ENCODE data around the gene GDNF. TPM values are rescaled to one million over a fixed set of nuclear protein-coding genes. Genes with fewer than 3 reads are reported as not detected.
A peak's percentile ranks its signal among the peaks of the same experiment; 100 is the strongest.
"Not testable (repeated sequence)": the region's sequence is repeated elsewhere in the genome, so short reads cannot be mapped to it uniquely, and the experiment has no call there.

GDNF gene, protein sequence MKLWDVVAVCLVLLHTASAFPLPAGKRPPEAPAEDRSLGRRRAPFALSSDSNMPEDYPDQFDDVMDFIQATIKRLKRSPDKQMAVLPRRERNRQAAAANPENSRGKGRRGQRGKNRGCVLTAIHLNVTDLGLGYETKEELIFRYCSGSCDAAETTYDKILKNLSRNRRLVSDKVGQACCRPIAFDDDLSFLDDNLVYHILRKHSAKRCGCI
- polyA plus RNA-seq (2013, experiment 1 of 2; ENCODE audit: insufficient read length): 5.1 TPM
- 6.6 TPM for polyA plus RNA-seq (2013, experiment 2 of 2; ENCODE audit: insufficient read length)

DNA sequence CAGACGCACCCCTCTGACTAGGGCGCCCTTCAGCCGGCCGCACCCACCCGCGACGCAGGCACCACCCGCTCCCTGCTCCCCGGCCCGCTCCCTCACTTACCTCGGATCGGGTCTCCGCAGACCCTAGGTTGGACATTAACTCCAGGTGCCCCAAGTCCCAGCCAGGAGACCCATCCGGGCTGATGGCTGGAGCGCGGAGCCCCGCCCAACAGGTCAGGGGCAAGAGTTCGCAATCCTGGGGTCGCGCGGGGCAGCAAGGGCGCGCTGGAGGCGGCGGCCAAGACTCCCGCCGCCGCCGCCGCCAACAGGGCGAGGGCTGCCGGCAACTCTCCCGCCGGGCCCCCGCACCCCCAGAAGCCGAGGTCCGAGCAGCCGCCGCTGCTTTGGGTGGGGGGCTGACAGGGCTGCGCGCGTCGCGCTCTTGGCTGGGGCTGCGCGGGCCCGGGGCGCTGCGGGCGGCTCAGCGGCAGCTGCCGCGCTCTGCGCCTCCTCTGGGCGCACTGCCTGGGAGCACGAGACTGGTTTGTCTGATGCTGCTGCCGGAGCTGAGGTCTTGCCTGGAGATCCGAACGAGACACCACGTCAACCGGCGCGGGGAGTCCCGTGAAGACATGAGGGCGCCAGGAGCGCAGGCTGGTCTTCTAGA lies at the start of gene GDNF:
TSS of gene GDNF (minus strand) at position 635 of the 646 bp plus-strand sequence. CDS start 5,245 bp downstream, outside the sequence.
- peak; percentile 70 for DNase-seq

DNA sequence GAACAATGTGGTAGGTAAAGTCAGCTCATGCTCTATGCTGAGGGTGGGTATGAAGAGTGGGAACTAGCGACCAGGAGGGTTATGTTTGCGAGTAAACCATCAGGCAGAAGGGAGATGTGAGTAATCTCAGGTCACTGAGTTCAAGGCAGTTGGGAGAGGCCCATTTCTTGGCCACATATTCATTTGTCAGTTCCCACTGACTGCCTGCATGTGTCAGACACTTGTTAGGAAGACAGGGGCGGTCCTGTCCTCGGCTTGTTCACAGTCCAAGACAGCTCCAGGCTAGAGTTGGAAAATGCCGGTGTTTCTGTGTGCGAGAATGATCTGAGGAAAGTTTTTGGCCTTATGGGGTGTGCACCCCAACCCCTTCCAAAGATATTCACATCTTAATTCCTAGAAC lies 48.6 kb upstream of the GDNF start:
- DNase-seq: no peak

DNA sequence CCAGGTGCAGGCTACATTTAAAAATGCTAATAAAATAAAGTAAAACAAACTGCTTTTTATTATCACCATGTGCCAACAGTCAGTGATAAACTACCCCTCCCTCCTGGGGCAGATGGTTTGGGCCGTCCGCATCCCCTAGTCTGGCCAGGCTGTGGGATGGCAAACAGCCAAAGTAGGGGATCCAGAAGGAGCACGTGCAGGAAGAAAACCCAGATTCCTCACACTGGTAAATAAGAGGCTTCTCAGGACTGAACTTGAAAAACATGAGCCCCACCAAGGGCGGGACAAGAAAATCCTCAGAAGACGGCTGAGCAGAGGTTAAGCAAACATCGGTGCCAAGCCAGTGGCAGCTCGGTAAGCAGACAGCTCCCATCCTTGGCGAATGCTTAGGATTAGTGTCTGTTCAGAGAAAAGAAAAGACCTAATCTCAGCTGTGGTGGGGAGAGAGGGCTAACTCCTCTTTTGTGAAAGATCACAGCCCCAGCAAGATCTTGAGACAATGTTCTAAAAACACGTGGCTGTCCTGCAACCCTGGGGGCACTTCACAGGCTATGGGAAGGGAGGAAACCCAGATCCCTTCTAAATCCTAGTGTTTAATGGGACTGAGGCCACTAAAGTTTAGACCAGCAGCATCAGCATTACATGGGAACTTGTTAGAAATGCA lies 46.5 kb upstream of the GDNF start:
- no peak for DNase-seq

DNA sequence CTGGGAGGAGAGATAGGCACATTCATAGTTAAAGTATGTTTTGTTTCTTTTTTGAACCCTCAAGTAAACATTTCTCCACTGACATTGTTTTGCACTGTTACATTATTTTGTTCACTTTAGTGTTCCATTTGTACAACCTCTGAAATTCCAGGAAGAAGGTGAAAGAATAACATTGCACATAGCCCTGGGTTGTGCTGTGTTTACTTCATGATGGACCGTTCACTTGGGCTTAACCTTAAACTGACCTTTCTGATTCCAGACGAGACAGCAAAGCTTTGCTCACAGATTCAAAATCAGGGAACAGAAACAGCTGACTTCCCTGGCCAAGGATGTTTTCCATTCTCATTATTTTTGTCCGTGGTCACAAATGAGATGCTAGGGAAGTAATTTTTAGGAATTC lies 42.8 kb upstream of the GDNF start:
- no peak for DNase-seq

DNA sequence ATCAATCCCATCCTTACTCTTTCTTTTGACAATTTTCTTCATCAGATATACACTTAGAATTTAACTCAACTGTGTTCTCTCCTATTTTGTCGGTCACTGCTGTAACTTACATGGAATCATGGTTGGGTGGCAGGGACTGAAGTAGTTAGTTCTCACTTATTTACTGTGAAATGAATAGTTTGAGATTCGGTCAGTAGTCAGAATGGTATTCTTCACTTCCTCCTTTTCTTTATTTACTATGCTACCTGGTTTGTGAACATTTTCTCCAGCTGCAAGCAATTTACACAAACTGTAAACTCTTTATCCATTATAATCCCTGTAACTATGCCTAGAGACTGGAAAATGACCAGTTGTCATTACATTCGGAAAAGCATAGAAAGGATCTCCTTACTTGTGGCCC lies 41.5 kb upstream of the GDNF start:
- DNase-seq: no peak

DNA sequence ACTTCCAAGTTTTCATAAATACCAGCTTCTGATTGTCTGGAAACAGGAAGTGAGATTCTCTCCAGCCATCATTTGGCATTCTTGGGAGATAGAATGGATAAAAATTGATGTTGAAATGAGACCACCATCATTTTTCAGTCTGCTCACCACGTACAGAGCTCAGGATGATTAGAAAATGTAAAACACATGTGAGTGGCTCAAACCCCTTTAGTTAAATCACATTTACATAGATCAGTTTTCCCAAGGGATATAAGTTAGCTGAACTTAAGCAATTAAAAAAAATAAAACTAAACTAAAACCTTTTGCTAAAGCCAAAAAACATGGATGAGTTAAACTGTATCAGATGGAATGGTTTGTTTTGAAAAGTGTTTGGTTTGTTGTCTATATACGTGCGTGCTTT lies 37.1 kb upstream of the GDNF start:
- DNase-seq: no peak

DNA sequence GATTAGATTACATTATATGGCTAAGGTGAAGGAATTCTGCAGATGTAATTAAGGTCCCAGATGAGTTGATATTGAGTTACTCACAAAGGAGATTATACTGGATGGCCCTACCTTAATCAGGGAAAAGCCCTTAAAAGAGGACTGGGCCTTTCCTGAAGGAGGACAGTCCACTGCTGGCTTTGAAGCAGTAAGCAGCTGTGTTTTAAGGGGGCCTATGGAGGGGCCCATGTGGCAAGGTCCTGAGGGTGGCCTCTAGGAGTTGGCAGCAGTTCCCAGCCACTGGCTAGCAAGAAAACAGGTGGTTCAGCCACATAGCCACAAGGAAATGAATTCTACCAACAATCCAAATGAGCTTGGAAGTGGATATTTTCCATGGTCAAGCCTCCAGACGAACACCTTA lies 36.4 kb upstream of the GDNF start:
- no peak for DNase-seq

DNA sequence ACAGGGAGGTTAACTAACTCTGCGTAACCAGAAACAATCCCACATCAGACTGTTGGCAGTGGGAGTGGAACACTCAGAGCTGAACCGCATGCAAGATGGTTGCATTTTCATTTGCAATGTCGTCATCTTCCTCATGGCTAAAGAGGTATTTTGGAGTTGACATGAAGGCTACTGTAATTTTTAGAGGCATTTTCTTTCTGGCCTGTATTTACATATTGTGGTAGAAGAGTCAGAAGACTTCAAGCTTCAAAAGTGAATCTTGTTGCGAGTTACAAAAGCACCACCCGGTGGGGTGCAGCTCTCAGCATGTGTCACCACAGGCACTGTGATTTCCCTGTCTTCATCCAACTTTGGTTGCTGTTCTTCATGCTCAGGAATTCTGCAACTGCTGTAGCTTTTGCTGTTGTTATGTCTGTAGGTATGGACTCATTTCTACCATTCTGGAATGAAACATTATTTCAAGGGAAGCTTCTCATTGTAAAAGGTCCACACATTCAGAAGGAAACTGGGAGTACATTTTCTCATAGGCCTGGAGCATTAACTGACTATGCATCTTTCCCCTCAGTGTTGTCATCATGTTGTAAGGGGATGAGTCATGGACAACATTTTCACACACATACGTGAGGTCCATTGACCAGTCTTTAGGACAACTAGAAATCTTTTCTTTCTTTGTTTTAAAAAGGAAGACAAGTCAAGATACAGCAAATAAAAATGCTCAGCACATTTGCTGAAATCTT lies 35.4 kb upstream of the GDNF start:
- DNase-seq: peak; percentile 80

DNA sequence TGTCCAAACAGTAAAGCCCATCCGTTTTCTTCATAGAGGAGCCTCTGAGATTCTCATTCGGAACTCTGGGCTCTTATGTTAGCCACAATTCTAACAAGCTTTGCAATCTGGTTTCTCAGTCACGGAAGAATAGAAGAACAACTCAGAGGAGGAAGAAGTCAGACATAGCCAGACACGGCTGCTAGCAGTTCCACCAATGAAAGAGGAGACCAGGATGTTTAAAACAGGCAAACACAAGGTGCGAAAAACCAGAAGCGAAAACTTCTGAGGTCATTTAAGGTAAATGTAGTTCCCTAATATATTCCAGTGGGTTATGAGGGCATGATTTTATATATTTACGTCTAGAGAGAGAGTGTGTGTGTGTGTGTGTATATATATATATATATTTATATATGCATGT lies 34.1 kb upstream of the GDNF start:
- DNase-seq: no peak

DNA sequence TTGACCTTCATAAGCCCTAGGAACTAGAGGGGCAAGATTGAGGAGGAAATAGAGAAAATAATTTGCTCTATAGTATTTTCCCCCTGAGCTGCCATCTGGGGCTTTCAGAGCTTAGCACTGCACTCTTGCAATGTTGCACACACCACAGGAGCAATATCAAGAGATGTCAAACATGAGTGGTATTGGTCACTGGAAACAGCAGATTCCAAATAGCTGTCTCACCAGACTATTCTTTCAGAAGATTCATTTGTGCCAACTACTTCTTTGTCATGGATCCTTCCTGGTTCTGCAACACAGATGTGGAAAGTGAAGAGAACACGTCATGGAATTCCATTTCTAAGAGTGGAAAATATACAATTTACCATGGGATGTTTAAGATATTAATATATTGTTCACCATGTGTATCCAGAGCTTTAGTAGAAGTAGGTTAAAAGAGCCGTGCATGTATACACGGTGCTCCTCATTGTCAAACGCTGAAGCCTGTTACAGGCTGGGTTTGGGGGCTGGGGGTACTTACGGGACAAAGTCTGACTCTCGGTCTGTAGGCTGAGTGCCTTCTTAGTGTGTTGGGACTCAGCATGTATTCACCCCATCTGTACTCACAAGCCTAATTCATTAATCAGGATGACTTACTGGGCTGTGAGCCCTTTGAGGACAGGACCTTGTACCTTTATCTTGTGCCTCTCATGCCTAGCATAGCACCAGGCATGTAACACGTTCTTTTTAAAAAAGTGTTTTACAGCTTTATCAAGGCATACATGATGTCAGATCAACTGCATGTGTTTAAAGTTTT lies 31.4 kb upstream of the GDNF start:
- DNase-seq: peak; percentile 91

DNA sequence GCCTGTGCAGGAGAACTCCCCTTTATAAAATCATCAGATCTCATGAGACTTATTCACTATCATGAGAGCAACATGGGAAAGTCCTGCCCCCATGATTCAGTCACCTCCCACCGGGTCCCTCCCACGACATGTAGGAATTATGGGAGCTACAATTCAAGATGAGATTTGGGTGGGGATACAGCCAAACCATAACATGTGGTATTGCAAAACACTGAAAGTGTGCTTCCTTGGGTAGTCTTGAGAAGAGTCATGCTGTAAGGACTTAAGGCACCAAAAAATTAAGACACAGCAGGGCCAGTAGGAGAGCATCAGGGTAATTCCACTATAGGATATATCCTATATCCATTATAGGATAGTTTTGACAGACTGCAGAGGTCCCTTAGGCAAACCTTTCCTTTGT lies 29.4 kb upstream of the GDNF start:
- no peak for DNase-seq

DNA sequence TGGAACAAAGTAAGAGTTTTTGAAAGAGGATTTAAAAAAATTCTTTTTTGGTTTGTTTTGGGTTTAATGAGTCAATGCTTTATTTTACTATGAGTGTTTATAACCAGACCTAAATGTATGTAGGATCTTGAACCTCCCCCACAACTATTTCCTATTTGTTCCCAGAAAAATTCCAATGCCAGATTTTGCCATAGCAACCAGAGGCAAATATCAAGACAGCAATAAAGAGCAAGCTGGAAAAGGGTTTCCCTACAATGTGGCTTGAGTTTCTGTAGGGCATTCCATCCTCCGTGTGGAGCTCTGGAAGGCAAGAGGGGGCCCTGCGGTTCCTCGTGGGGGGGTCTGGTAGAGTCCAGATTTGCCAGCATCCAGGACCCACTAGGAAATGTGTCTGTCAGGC lies 27.8 kb upstream of the GDNF start:
- peak; percentile 76 for DNase-seq

DNA sequence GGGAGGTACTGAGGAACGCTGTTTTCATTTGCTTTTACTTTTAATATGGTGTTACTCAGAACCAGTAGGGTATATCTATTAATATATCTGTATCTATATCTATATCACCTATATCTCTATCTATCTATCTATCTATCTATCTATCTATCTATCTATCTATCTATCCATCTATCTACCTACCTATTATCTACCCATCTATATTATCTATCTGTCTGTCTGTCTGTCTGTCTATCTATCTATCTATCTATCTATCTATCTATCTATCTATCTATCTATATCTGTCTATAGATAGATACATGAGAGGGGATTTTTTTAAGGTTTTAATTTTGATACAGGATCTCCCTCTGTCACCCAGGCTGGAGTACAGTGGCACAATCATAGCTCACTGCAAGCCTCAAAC lies 23.1 kb upstream of the GDNF start:
- DNase-seq: not testable (repeated sequence)

DNA sequence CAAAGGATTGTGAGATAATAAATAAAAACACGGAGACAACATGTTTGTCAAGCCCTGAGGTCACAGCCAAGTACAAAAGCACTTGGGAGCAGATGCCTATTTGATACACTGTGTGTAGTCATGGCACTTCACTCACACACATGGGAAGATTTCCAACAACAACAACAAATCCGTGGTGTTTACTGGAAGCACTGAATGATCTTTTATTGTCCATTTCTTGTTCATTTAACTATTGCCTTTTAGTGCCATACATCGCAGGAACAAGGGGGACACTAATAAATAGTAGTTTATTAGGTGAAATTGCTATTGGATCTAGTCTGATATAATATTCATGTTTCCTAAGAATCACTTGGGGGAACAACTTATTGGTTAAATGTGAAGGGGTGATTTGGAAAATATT lies 20.4 kb upstream of the GDNF start:
- DNase-seq: no peak

DNA sequence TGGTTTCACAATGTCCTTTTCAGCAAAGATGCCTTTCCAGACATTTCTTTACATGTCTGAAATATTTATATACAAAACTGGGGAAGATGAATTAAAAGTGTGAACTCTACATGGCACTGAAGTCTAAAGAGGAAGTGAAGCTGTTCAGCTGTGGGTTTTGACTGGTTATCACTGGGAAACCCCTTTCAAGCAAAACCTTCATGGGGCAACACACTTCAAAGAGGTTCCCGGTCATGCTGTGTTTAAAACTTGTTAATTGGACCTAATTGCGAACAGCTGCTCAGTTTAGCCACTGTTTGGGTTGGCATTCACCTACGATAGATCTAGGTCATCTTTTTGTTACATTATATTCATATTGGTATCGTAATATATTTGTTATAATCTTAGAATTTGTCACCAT lies 20.0 kb upstream of the GDNF start:
- no peak for DNase-seq

DNA sequence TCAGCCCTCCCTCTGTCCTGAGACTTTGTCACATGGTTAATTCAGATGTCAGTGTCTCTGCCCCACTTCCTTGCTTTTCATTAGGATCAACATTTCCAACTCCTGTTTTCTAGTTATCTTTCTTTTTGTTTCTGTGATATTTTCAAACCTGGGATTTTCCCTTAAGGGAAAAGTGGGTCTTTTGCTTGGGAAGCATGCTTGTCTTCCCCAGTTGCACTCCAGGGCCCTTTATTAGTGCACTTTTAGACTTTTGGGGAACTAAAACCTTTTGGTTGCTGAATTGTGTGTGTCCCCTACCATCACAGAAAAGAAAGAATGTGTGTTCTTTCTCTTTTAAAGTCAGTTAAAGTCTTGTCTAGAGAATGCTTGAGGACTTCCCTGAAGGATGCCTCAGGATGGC lies 18.4 kb upstream of the GDNF start:
- DNase-seq: no peak

DNA sequence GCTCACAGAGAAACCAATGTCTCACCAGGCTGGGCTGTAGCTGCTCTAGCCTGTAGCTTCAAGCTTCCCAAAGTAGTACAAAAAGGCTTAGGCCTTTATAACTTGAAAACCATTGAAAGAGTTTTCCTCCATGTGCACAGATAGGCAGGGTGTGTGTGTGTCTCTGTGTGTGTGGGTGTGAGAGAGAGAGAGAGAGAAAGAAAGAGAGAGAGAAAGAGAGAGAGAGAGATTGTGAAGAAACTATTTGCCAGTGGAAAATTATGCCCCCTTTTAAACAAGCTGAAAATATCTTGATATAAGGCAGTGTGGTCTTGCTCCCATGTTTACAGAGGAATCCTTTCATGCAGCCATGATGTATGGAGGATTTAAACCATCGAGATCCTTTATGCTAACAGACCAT lies 17.9 kb upstream of the GDNF start:
- no peak for DNase-seq

DNA sequence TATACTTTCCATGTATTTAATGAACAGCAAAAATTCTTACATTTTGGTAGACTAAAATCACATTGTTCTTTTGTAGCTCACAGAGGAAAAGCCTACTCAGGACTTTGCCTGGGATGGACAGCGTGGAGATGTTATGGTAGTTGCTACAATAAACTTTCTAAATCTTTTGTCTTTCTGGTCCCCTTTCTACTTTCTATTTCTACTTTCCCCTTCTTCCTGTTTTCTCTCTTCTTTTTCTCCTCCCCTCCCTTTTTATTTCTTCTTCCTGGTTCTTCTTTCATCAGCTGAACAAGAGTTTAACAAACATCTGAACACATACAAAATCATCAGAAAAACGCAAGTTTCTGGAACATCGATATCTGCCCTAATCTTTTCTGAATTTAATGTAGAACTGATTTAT lies 15.6 kb upstream of the GDNF start:
- no peak for DNase-seq

DNA sequence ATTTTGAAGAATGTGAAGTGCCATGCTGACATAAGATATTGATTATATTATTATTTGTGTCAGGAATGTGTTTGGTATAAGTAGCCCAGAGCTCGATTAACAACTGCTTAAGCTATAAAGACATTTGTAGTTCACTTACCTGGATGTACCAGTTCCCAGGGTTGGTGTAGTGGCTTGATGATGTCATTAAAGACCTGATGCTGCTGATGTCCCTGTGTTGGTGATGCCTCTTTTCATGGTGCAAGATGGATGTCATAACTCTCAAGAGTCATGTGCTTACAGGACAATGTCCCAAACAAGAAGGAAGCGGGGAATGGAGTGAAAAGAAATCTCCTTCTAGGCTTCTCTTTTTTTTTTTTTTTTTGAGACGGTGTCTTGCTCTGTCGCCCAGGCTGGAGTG lies 11.5 kb upstream of the GDNF start:
- DNase-seq: no peak

DNA sequence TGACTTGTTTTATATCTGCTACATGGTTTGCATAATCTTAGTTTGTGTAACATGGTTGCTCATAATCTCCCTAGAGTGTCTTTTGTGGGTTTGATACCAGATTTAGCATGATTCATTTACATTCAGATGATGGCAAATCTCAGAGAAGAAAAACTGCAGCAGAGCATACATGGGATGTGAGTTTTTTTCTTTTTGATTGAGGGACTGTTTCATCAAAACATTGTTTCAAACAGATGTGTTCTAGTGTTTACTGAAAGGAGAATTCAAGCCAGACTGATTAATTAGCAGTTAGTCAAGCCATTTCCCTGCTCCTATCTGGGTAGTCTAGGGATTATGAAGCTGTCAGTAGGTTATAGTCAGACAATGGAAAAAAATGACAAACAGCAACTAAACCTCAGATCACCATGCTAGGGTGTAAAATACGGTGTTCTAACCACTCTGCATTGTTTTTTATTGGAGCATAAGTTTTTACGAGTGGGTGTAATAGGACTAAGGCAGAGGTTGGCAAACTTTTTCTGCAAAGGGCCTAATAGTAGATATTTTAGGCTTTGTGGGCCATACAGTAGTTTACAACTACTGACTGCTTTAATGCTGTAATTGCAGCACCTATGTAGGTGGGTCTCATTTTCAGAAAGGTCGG lies 10.5 kb upstream of the GDNF start:
- DNase-seq: peak; percentile 42

DNA sequence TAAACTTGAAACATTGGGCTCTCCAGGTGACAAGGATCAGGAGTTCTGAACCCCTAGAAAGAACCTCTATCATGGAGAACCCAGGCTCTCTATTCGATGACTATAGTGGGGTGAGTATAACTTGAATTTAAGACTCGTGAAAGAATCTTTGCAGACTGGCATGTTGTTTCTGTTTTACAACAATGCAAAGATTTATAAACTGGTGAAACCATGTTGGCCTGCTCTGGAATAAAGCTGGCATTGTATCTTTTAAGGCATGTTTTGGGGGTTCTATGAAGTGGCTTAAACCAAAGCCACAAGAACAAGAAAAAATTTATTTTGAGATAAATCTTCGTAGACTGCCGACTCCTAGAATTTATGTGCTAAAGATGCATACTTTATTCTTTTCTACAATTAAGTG lies 9.8 kb upstream of the GDNF start:
- DNase-seq: no peak

DNA sequence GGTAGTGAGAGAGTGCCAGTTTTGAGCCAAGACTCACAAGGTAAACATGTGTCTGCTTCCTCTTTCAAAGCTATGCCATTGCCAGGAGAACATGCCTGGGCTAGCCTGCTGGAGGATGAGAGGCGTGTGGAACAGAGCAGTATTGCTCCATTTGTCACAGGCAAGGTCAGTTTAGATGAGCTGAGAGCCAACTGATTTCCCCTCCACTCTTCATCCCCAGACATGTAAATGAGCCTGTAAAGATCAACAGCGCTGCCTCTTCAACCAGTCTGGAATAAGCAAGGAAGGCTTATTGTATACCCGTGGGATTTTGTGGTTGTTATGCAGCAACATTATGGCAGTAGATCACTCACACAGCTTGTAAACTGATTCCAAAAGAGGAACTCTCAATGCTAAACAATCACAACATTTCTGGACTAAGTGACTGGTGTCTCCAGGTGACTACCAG lies 8.2 kb upstream of the GDNF start:
- peak; percentile 66 for DNase-seq

Measured in fibroblast of skin of back (primary cell).